Kidney (tissue), 14 donors: ENCODE results near the gene ZNF335. TPM values are rescaled to one million over a fixed set of nuclear protein-coding genes. Genes with fewer than 3 reads are reported as not detected.

ENCODE experiments used
- DNase-seq, 5 donors: peaks; one replicate each; pipeline ENCODE4 v3.0.0-alpha.2; 2013 to 2020
- FAIRE-seq: peaks from 2 replicates; lab custom pipeline; 2012; peaks lifted over from hg19 to GRCh38; lab: Jason Lieb, UNC
- H3K27ac ChIP-seq, 2 donors: one replicate each; pipeline ENCODE4 v1.7.0; 2013; ENCODE audit warnings: low read depth in 2 of 2, low read length in 2 of 2, inconsistent platforms in 1 of 2
- H3K27me3 ChIP-seq: one replicate; pipeline ENCODE4 v1.7.1; 2013; ENCODE audit warnings: low read length, inconsistent platforms; ENCODE audit not compliant: control insufficient read depth, insufficient read depth
- H3K36me3 ChIP-seq, 3 donors: one replicate each; pipeline versions ENCODE4 v1.7.0 to v1.7.1; 2013; ENCODE audit warnings: low read length in 3 of 3, control low read depth in 1 of 3, inconsistent platforms in 1 of 3; ENCODE audit not compliant: insufficient read depth in 3 of 3, control insufficient read depth in 2 of 3
- H3K4me1 ChIP-seq, 3 donors: one replicate each; pipeline versions ENCODE4 v1.7.0 to v1.7.1; 2013; ENCODE audit warnings: low read length in 3 of 3, inconsistent platforms in 1 of 3, low read depth in 1 of 3; ENCODE audit not compliant: control insufficient read depth in 2 of 3, insufficient read depth in 2 of 3
- H3K4me3 ChIP-seq, 3 donors: one replicate each; pipeline versions ENCODE4 v1.7.0 to v1.8.1; 2013; ENCODE audit warnings: low read length in 3 of 3, control low read depth in 1 of 3, inconsistent platforms in 1 of 3
- H3K9ac ChIP-seq, 3 donors: one replicate each; pipeline versions ENCODE4 v1.7.0 to v1.7.1; 2013; ENCODE audit warnings: low read length in 3 of 3, control low read depth in 1 of 3, inconsistent platforms in 1 of 3
- H3K9me3 ChIP-seq, 3 donors: one replicate each; pipeline versions ENCODE4 v1.7.0 to v1.7.1; 2013; ENCODE audit warnings: low read length in 3 of 3, control low read depth in 1 of 3, inconsistent platforms in 1 of 3; ENCODE audit not compliant: control insufficient read depth in 2 of 3, insufficient read depth in 1 of 3
- intact Hi-C: fragments of 100-400 bp; cut with DNase I; formaldehyde crosslinking; loops from one replicate; pipeline ENCODE4 v1.11.1; 2022
- polyA plus RNA-seq: library from polyadenylated mRNA; stranded (reverse); fragments of 350-450 nt; fragmentation: Illumina TruSeq; extraction: RNeasy Lipid Tissue Mini Kit (QIAGEN cat#74804); gene quantifications from one replicate; pipeline ENCODE4 v1.2.3, GENCODE V29; 2014; ENCODE audit warnings: low read depth, low replicate concordance; ENCODE audit not compliant: insufficient read depth
- total RNA-seq: library from RNA; stranded (reverse); fragmentation: NEBNext Ultra II Directional; extraction: Animal tissue kit (Norgen Biotek cat#: 25700); gene quantifications from one replicate; pipeline ENCODE4 v1.2.1, GENCODE V29; 2021
- TF ChIP-seq, protein P1 (sequence below): IDR thresholded peaks from 3 replicates; pipeline ENCODE4 v1.5.1; 2012; ENCODE audit warnings: mild to moderate bottlenecking, moderate library complexity, borderline replicate concordance; ENCODE audit not compliant: insufficient read depth; ENCODE audit errors: extremely low read depth
- donor health status: control.
- donor health status: control.
- donor health status: control.
- donor health status: control.
- donor health status: control.
- donor health status: DM: yes; HTN: yes; CAD: no.
- donor health status: Normal renal cell carcinoma (clear cell type).

ZNF335 gene
- total and polyA plus RNA-seq, 2 donors from 2014 or later = 5.7 to 22.3 TPM

DNA sequence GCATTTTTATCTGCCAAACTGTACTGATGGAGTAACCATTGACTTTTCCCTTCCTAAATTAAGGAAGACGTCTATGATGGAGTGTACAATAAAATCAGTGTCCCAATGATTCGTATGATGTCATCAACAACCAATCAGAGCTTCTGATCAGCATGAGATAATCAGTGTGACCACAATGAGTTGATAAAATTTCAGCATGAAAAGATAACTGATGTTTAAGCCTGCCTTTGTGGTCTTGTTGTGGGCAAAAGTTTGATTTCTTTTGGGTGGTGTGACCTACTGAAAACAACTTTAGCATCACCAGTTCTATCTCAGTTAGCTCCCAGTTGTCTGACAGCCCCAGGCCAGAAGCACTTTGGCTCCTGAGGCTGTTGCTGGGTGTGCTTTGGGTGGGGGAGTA is 34.2 kb downstream of the ZNF335 start:
- Histone ChIP-seq H3K9me3 (no peaks in the 10 kb centered on the region), H3K9ac (no peak overlapping the region), H3K27me3 (no peaks in the 10 kb centered on the region), H3K36me3 (peaks cover 10 to 39% (median 28%) of the 10 kb centered on the region in 3 donors), H3K4me3 (no peak overlapping the region), H3K4me1 (peaks cover 0 to 8% (median 5%) of the 10 kb centered on the region in 3 donors), H3K27ac (no peak overlapping the region)
- FAIRE-seq = no peak
- TF ChIP-seq, protein P1, sequence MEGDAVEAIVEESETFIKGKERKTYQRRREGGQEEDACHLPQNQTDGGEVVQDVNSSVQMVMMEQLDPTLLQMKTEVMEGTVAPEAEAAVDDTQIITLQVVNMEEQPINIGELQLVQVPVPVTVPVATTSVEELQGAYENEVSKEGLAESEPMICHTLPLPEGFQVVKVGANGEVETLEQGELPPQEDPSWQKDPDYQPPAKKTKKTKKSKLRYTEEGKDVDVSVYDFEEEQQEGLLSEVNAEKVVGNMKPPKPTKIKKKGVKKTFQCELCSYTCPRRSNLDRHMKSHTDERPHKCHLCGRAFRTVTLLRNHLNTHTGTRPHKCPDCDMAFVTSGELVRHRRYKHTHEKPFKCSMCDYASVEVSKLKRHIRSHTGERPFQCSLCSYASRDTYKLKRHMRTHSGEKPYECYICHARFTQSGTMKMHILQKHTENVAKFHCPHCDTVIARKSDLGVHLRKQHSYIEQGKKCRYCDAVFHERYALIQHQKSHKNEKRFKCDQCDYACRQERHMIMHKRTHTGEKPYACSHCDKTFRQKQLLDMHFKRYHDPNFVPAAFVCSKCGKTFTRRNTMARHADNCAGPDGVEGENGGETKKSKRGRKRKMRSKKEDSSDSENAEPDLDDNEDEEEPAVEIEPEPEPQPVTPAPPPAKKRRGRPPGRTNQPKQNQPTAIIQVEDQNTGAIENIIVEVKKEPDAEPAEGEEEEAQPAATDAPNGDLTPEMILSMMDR = no peak
- intact Hi-C loops = no loop called here
- no peak for DNase-seq

DNA sequence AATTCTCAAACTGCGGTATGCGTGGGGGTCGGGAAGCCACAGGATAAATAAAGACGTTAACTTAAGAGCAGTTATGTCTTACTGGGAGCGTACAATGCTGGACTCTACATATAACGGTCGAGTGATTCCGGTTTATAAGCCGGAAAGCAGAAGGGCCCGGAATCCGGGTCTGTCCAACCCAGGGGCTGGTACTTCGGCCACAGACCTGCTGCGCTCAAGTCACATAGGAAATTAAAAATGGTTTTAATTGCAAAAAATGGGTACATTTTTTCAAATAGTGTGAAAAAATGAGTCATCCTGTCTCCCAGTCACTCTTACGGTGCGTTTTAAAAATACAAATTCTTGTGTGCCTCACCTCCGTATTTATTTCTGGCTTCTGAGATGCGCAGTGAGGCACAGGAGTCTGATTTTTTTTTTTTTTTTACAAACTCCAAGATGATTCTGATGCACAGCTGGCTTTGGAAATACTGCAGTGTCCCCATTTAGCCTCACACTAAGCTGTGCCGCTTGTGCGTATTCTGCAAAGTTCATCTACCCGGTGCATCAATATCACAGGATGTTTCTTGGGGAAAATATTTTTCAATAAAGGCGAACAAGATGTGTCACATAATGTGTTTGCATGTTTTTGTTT is 36.5 kb downstream of the ZNF335 start:
- H3K27me3 ChIP-seq = no peaks in the 10 kb centered on the region
- FAIRE-seq (no peak), DNase-seq (no peak)
- H3K4me1 ChIP-seq = peaks cover 0 to 8% (median 5%) of the 10 kb centered on the region in 3 donors
- peak overlapping the region; percentile 80 to 95 (median 84) for H3K9ac ChIP-seq
- no peaks in the 10 kb centered on the region for H3K9me3 ChIP-seq
- peak overlapping the region; percentile 85 to 87 for H3K27ac ChIP-seq
- H3K36me3 ChIP-seq = peaks cover 10 to 32% (median 23%) of the 10 kb centered on the region in 3 donors
- H3K4me3 ChIP-seq = peak overlapping the region; percentile 87 to 95 (median 89)
- TF ChIP-seq, protein P1 = no peak
- intact Hi-C loops = no loop called here

DNA sequence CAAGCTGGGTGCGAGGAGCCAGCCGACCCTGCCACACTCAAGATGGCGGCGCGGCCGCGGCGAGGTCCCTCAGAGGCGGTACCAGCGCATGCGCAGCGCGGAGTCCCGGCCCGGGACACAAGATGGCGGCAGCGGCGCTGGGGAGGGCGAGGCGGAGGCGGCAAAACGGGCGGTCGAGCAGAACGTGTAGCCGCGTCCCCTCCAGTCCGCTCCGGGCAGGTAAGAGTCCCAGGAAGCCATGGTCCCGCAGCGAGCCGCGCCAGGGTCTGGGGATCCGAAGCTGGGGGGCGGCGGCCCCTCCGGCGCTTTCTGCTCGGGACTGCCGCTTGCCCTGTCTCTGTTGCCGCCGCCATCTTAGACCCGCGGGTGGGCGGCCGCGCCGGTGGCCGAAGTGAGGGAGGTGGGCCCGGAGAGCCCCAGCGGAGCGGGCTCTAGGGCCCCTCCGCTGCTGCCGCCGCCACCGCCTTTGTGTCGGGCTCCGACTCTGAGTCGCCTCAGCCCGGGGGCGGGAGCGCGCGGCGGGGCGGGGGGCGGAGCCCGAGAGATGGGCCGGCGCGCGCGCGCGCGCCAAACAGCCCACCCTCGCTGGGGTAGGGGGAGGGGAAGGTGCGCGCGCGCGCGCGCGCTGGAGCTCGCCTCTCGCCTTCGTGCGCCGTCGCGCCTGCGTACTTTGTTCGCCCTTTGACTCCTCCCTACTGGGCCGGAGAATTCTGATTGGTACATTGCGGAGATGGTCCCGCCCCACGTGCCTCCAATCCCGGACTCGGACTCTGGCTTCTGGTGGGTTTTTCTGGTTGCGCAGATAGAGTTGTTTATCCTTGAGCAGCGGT is 37.2 kb downstream of the ZNF335 start, which contains the start of gene PCIF1:
Gene PCIF1, plus strand, starts transcription at position 98 of the 830 bp plus-strand sequence. CDS start 4,317 bp downstream, outside the sequence.
- Histone ChIP-seq H3K4me1 (peaks cover 0 to 8% (median 5%) of the 10 kb centered on the region in 3 donors), H3K9me3 (no peaks in the 10 kb centered on the region), H3K9ac (peak within 1 kb of the TSS; percentile 86 to 98 (median 90)), H3K4me3 (peak within 1 kb of the TSS; percentile 89 to 95 (median 94)), H3K27me3 (no peaks in the 10 kb centered on the region), H3K27ac (peak within 1 kb of the TSS; percentile 99 to 100), H3K36me3 (peaks cover 9 to 24% (median 20%) of the 10 kb centered on the region in 3 donors)
- FAIRE-seq (no peak), DNase-seq (peak; percentile 99)
- intact Hi-C loops = no loop called here
- TF ChIP-seq, protein P1 = peak; percentile 1
